ENCODE results near the gene CDK14.

- TF ChIP-seq POLR2AphosphoS5 (IDR thresholded peaks at IDR 0.05; ENCODE audit: borderline replicate concordance, low read depth, low read length) (no peak), EZH2 (IDR thresholded peaks at IDR 0.05) (no peak)
Measured at GRCh38 chr7:90692396-90692795, 96.3 kb downstream of the CDK14 start.

Measured in SK-N-MC (cell line).